Osteocyte (in vitro differentiated cells): ENCODE data around the gene CHIC2. TPM values are rescaled to one million over a fixed set of nuclear protein-coding genes. Genes with fewer than 3 reads are reported as not detected.

Experiments
- DNase-seq: peaks from one replicate; pipeline ENCODE4 v3.0.0; 2021; ENCODE audit warnings: mixed read lengths; ENCODE audit not compliant: unreplicated experiment; ENCODE audit errors: extremely low spot score
- H3K27ac Mint-ChIP-seq: one replicate; pipeline ENCODE4 v1.8.0; 2021; ENCODE audit warnings: mild to moderate bottlenecking, mixed read lengths; ENCODE audit not compliant: unreplicated experiment
- H3K27me3 Mint-ChIP-seq: one replicate; pipeline ENCODE4 v1.8.0; 2021; ENCODE audit warnings: mixed read lengths; ENCODE audit not compliant: unreplicated experiment
- H3K36me3 Mint-ChIP-seq: one replicate; pipeline ENCODE4 v1.8.0; 2021; ENCODE audit warnings: mixed read lengths; ENCODE audit not compliant: unreplicated experiment
- H3K4me1 Mint-ChIP-seq: one replicate; pipeline ENCODE4 v1.8.0; 2021; ENCODE audit warnings: mixed read lengths; ENCODE audit not compliant: unreplicated experiment
- H3K4me3 Mint-ChIP-seq: one replicate; pipeline ENCODE4 v1.8.0; 2021; ENCODE audit warnings: mild to moderate bottlenecking, moderate library complexity, mixed read lengths; ENCODE audit not compliant: unreplicated experiment
- H3K9me3 Mint-ChIP-seq: one replicate; pipeline ENCODE4 v1.8.0; 2021; ENCODE audit warnings: mixed read lengths; ENCODE audit not compliant: unreplicated experiment
- CTCF ChIP-seq: fragments of 200-600 bp; sonication (generic); IDR thresholded peaks from 2 replicates; pipeline ENCODE4 v1.5.0; 2021; ENCODE audit warnings: antibody characterized with exemption, mild to moderate bottlenecking, moderate library complexity
- total RNA-seq: library from RNA; stranded (reverse); gene quantifications from 2 replicates; pipeline ENCODE4 v1.2.1, GENCODE V29; 2021

Gene CHIC2
- total RNA-seq, 1 donor from 2014 or later = 64.1 TPM

GRCh38 chr4:54095110-54095825, 30.9 kb upstream of the CHIC2 start:
- Mint-ChIP-seq H3K36me3 (no peaks in the 10 kb centered on the region), H3K27me3 (peaks cover 17% of the 10 kb centered on the region), H3K4me3 (no peak overlapping the region), H3K4me1 (peaks cover 13% of the 10 kb centered on the region), H3K27ac (no peak overlapping the region), H3K9me3 (no peaks in the 10 kb centered on the region)
- no peak for TF ChIP-seq CTCF
- DNase-seq = no peak

GRCh38 chr4:54094451-54094850, 30.0 kb upstream of the CHIC2 start:
- no peak for TF ChIP-seq CTCF
- Mint-ChIP-seq H3K36me3 (no peaks in the 10 kb centered on the region), H3K27ac (no peak overlapping the region), H3K27me3 (peaks cover 17% of the 10 kb centered on the region), H3K4me3 (no peak overlapping the region), H3K9me3 (no peaks in the 10 kb centered on the region), H3K4me1 (peaks cover 11% of the 10 kb centered on the region)
- DNase-seq = no peak

- no peak overlapping the region for H3K4me3 Mint-ChIP-seq
- DNase-seq = no peak
- H3K27me3 Mint-ChIP-seq = peaks cover 14% of the 10 kb centered on the region
- no peaks in the 10 kb centered on the region for H3K36me3 Mint-ChIP-seq
- H3K9me3 Mint-ChIP-seq = no peaks in the 10 kb centered on the region
- H3K4me1 Mint-ChIP-seq = peaks cover 8% of the 10 kb centered on the region
- no peak for TF ChIP-seq CTCF
- no peak overlapping the region for H3K27ac Mint-ChIP-seq
These were observed 29.2 kb upstream of the CHIC2 start for GRCh38 chr4:54093324-54094240.

- H3K9me3 Mint-ChIP-seq = no peaks in the 10 kb centered on the region
- H3K4me3 Mint-ChIP-seq = peak overlapping the region; percentile 91
- no peak for TF ChIP-seq CTCF
- H3K27ac Mint-ChIP-seq = no peak overlapping the region
- no peak for DNase-seq
- peaks cover 8% of the 10 kb centered on the region for H3K4me1 Mint-ChIP-seq
- no peaks in the 10 kb centered on the region for H3K36me3 Mint-ChIP-seq
- H3K27me3 Mint-ChIP-seq = peaks cover 7% of the 10 kb centered on the region
These were observed 28.3 kb upstream of the CHIC2 start for GRCh38 chr4:54092405-54093323.
